Fibroblast of lung (primary cell): ENCODE data around the gene CLEC4G.

Source experiments
- EZH2 ChIP-seq: IDR thresholded peaks from 2 replicates; pipeline ENCODE4 v1.5.1; 2012; ENCODE audit warnings: low read length, control low read depth, mild to moderate bottlenecking; ENCODE audit errors: missing control alignments
- TF ChIP-seq, protein P1 (sequence below), 2 donors: IDR thresholded peaks in 1 of 2; conservative IDR thresholded peaks in 1 of 2; 1 replicate in 1 of 2; 2 replicates in 1 of 2; pipeline ENCODE4 v1.5.1; 2011 to 2012; ENCODE audit warnings: low read length in 2 of 2, control low read depth in 1 of 2, inconsistent platforms in 1 of 2, low read depth in 1 of 2, mild to moderate bottlenecking in 1 of 2

DNA sequence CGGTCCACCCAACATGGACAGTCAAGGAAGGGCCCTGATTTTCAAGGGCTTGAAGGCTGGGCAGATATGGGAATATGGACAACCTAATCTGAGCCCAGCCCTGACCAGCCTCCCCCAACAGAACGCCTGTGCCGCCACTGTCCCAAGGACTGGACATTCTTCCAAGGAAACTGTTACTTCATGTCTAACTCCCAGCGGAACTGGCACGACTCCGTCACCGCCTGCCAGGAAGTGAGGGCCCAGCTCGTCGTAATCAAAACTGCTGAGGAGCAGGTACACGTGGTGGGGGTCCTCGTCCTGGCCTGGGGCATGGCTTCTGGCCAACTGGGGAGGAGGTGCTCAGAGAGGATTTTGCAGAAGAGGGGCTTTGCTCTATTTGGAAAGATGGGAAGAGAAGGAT, 34.6 kb upstream of the CLEC4G start:
- TF ChIP-seq, protein P1, sequence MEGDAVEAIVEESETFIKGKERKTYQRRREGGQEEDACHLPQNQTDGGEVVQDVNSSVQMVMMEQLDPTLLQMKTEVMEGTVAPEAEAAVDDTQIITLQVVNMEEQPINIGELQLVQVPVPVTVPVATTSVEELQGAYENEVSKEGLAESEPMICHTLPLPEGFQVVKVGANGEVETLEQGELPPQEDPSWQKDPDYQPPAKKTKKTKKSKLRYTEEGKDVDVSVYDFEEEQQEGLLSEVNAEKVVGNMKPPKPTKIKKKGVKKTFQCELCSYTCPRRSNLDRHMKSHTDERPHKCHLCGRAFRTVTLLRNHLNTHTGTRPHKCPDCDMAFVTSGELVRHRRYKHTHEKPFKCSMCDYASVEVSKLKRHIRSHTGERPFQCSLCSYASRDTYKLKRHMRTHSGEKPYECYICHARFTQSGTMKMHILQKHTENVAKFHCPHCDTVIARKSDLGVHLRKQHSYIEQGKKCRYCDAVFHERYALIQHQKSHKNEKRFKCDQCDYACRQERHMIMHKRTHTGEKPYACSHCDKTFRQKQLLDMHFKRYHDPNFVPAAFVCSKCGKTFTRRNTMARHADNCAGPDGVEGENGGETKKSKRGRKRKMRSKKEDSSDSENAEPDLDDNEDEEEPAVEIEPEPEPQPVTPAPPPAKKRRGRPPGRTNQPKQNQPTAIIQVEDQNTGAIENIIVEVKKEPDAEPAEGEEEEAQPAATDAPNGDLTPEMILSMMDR (conservative IDR thresholded peaks at IDR 0.05 in 1 of 2, IDR thresholded peaks at IDR 0.05 in 1 of 2; ENCODE audit: low read depth in 1 of 2, low read length in 2 of 2): no peak
- no peak for TF ChIP-seq EZH2
